K562 (cell line): ENCODE data around the gene MEX3A. TPM values are rescaled to one million over a fixed set of nuclear protein-coding genes. Genes with fewer than 3 reads are reported as not detected.
A peak's percentile ranks its signal among the peaks of the same experiment; 100 is the strongest.

ENCODE experiments used
- ATF3 ChIP-seq, 2 experiments: fragments of 450-650 bp in 1 of 2; sonication (generic) in 1 of 2; formaldehyde crosslinking in 1 of 2; IDR thresholded peaks in 1 of 2; conservative IDR thresholded peaks in 1 of 2; 2 replicates each; pipeline versions ENCODE4 v1.6.1 to v1.8.1; 2016 to 2023; ENCODE audit warnings: mild to moderate bottlenecking in 2 of 2, moderate library complexity in 2 of 2, inconsistent platforms in 1 of 2, missing genetic modification reagents in 1 of 2
- CLOCK ChIP-seq: fragments of 250-450 bp; sonication (Bioruptor Pico); IDR thresholded peaks from 2 replicates; pipeline ENCODE4 v1.4.0; 2020; ENCODE audit warnings: mild to moderate bottlenecking, moderate library complexity, borderline replicate concordance
- FOS ChIP-seq: IDR thresholded peaks from 3 replicates; pipeline ENCODE4 v1.6.1; 2011; ENCODE audit not compliant: insufficient read length; ENCODE audit errors: extremely low read depth
- FOXJ2 ChIP-seq: fragments of 200-800 bp; sonication (Bioruptor generic); IDR thresholded peaks from 2 replicates; pipeline ENCODE4 v1.6.1; 2016; ENCODE audit warnings: missing genetic modification characterization, missing compliant biosample characterization
- FUS ChIP-seq: fragments of 200-400 bp; formaldehyde crosslinking; optimal IDR thresholded peaks from 2 replicates; pipeline ENCODE3; 2017; ENCODE audit warnings: low read depth, low read length
- HOMEZ ChIP-seq: fragments of 250-450 bp; sonication (Bioruptor Pico); IDR thresholded peaks from 2 replicates; pipeline ENCODE4 v1.4.0; 2020; ENCODE audit warnings: mild to moderate bottlenecking, moderate library complexity
- KAT7 ChIP-seq: sonication (generic); formaldehyde crosslinking; IDR thresholded peaks from 2 replicates; pipeline ENCODE4 v1.8.0; 2022; ENCODE audit warnings: missing genetic modification reagents, mild to moderate bottlenecking, borderline replicate concordance
- RBBP5 ChIP-seq: fragments of 200-600 bp; sonication (generic); IDR thresholded peaks from 2 replicates; pipeline ENCODE4 v1.6.1; 2012; ENCODE audit warnings: borderline replicate concordance, mild to moderate bottlenecking, low read length, control low read depth, inconsistent platforms; ENCODE audit not compliant: insufficient read depth, poor library complexity, severe bottlenecking
- SIN3A ChIP-seq, 2 experiments: fragments of 150-350 bp in 1 of 2; IDR thresholded peaks; 2 replicates each; pipeline ENCODE4 v1.6.1; 2011 to 2016; ENCODE audit warnings: borderline replicate concordance in 2 of 2, low read depth in 2 of 2, low read length in 2 of 2, mild to moderate bottlenecking in 2 of 2, moderate library complexity in 2 of 2; ENCODE audit not compliant: control insufficient read depth in 1 of 2
- SMARCC2 ChIP-seq: fragments of 450-650 bp; IDR thresholded peaks from 2 replicates; pipeline ENCODE4 v1.6.1; 2017; ENCODE audit warnings: antibody characterized with exemption, moderate library complexity, mild to moderate bottlenecking, low read depth
- SRSF9 ChIP-seq: fragments of 200-400 bp; formaldehyde crosslinking; IDR thresholded peaks from 2 replicates; pipeline ENCODE4 v1.6.1; 2017; ENCODE audit warnings: low read depth, low read length, borderline replicate concordance
- TCFL5 ChIP-seq: fragments of 250-450 bp; sonication (Bioruptor Pico); conservative IDR thresholded peaks from 2 replicates; pipeline ENCODE4 v1.6.1; 2021; ENCODE audit warnings: mild to moderate bottlenecking, moderate library complexity, matching md5 sums
- ZBTB26 ChIP-seq: fragments of 450-650 bp; formaldehyde crosslinking; IDR thresholded peaks from 2 replicates; pipeline ENCODE4 v1.4.0; 2022; ENCODE audit warnings: missing genetic modification characterization
- ZNF395 ChIP-seq: fragments of 200-800 bp; sonication (Bioruptor generic); IDR thresholded peaks from 2 replicates; pipeline ENCODE4 v1.6.1; 2017; ENCODE audit warnings: missing genetic modification characterization, missing compliant biosample characterization
- polyA plus RNA-seq, 8 experiments: library from polyadenylated mRNA; depleted of rRNA in 4 of 8; stranded (reverse) in 5 of 8; unstranded in 3 of 8; fragments of >200 nt; fragmentation: Nextera tagmentation in 2 of 8; fragmentation: Illumina TruSeq in 1 of 8; extraction: Ambion mirVana in 2 of 8; extraction: Trizol in 1 of 8; gene quantifications; 2 replicates each; pipeline versions ENCODE4 v1.2.1 to v1.2.3, GENCODE V29; 2011 to 2014; ENCODE audit warnings: inconsistent platforms in 1 of 8, missing spikeins in 1 of 8
- total RNA-seq, 7 experiments: library from RNA; depleted of rRNA in 6 of 7; stranded (reverse); fragments of >200 nt in 6 of 7; fragmentation: Illumina TruSeq in 2 of 7; extraction: Trizol in 2 of 7; gene quantifications; 2 replicates each; pipeline versions ENCODE4 v1.2.1 to v1.2.3, GENCODE V29; 2011 to 2021; ENCODE audit warnings: low replicate concordance in 1 of 7

The MEX3A gene
- total and polyA plus RNA-seq, 9 of the 15 experiments (the other 6 are each of a cell fraction or from before 2014, with no cell fraction given): 0.36 to 13.7 (median 5.2) TPM

GRCh38 chr1:156114101-156114918 is 32.0 kb upstream of the MEX3A start, which contains the start of gene LMNA (continued):
- no peak for TF ChIP-seq HOMEZ (CRISPR knock-in tag)
- TF ChIP-seq KAT7: 0 out of 2 replicates have a peak, but pooled peaks have one; percentile 9
- peak; percentile 68; the same call in 1 of the 2 replicates for TF ChIP-seq SMARCC2
- no peak for TF ChIP-seq TCFL5 (CRISPR knock-in tag)
- TF ChIP-seq SRSF9: no peak
- TF ChIP-seq CLOCK (CRISPR knock-in tag): no peak
- TF ChIP-seq FUS: no peak
- peak; percentile 75 for TF ChIP-seq FOS
- peak; percentile 36 to 54; a peak in 1 of 4 replicates for TF ChIP-seq SIN3A (IDR thresholded peaks at IDR 0.05; ENCODE audit: borderline replicate concordance in 2 of 2, control insufficient read depth in 1 of 2, low read depth in 2 of 2, low read length in 2 of 2)
- 0 out of 2 replicates have a peak, but pooled peaks have one; percentile 49 for TF ChIP-seq ZBTB26 (CRISPR knock-in tag)
- TF ChIP-seq FOXJ2 (tag): no peak
- peak; percentile 98 for TF ChIP-seq ATF3 (IDR thresholded peaks at IDR 0.05)
- TF ChIP-seq ATF3 (CRISPR knock-in tag; conservative IDR thresholded peaks at IDR 0.05): no peak; the same call in 1 of the 2 replicates
- TF ChIP-seq RBBP5: no peak
- TF ChIP-seq ZNF395 (CRISPR knock-in tag): peak; percentile 89
